ENCODE measurements around the gene CIAO1.

DNA sequence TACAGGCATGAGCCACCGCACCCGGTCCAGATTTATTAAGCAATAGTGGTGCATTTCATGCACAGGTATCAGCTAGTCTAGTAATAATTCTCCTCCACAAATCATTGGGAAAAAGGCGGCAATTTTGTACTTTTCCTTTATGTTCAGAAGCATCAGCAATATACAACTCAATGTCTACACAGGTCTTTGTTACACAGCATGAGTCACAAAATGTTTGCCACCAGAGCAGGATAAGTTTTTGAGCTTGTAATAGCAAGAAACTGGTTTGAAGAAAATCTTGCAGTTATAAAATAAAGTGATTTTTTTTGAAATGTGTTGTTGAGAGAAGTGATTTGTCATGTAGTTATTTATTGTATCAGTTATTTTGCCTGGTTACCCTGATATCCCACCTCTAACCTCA, 54.3 kb downstream of the CIAO1 start:
- TF ChIP-seq, protein P1, sequence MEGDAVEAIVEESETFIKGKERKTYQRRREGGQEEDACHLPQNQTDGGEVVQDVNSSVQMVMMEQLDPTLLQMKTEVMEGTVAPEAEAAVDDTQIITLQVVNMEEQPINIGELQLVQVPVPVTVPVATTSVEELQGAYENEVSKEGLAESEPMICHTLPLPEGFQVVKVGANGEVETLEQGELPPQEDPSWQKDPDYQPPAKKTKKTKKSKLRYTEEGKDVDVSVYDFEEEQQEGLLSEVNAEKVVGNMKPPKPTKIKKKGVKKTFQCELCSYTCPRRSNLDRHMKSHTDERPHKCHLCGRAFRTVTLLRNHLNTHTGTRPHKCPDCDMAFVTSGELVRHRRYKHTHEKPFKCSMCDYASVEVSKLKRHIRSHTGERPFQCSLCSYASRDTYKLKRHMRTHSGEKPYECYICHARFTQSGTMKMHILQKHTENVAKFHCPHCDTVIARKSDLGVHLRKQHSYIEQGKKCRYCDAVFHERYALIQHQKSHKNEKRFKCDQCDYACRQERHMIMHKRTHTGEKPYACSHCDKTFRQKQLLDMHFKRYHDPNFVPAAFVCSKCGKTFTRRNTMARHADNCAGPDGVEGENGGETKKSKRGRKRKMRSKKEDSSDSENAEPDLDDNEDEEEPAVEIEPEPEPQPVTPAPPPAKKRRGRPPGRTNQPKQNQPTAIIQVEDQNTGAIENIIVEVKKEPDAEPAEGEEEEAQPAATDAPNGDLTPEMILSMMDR (conservative IDR thresholded peaks at IDR 0.05; ENCODE audit: low read depth, low read length) = no peak
- TF ChIP-seq EZH2 (IDR thresholded peaks at IDR 0.05; ENCODE audit: borderline replicate concordance, low read depth, low read length, poor library complexity, severe bottlenecking) = no peak
